Measurements from ENCODE around the gene RIMBP2.

The RIMBP2 gene

DNA sequence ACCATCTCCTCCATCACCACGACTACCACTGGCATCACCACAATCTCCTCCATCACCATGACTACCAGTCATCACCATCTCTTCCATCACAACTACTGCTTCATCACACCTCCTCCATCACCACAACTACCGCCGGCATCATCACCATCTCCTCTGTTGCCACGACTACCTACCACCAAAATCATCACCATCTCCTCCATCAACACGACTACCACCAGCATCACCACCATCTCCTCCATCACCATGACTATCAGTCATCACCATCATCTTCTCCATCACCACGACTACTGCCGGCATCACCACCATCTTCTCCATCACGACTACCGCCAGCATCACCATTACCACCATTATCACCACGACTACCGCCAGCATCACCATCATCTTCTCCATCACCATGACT lies 89.5 kb downstream of the RIMBP2 start:
- no peak overlapping the region for H3K4me3 ChIP-seq (ENCODE audit: low read depth, low read length)
- no peak for DNase-seq (ENCODE audit: low read depth)
- TF ChIP-seq, protein P1, sequence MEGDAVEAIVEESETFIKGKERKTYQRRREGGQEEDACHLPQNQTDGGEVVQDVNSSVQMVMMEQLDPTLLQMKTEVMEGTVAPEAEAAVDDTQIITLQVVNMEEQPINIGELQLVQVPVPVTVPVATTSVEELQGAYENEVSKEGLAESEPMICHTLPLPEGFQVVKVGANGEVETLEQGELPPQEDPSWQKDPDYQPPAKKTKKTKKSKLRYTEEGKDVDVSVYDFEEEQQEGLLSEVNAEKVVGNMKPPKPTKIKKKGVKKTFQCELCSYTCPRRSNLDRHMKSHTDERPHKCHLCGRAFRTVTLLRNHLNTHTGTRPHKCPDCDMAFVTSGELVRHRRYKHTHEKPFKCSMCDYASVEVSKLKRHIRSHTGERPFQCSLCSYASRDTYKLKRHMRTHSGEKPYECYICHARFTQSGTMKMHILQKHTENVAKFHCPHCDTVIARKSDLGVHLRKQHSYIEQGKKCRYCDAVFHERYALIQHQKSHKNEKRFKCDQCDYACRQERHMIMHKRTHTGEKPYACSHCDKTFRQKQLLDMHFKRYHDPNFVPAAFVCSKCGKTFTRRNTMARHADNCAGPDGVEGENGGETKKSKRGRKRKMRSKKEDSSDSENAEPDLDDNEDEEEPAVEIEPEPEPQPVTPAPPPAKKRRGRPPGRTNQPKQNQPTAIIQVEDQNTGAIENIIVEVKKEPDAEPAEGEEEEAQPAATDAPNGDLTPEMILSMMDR (IDR thresholded peaks at IDR 0.05; ENCODE audit: insufficient read depth, low read depth, low read length, missing control alignments): no peak

- TF ChIP-seq, protein P1 (IDR thresholded peaks at IDR 0.05; ENCODE audit: insufficient read depth, low read depth, low read length, missing control alignments): no peak
These were observed 90.9 kb downstream of the RIMBP2 start for GRCh38 chr12:130625201-130625600.

GRCh38 chr12:130622803-130623202 lies 93.3 kb downstream of the RIMBP2 start:
- TF ChIP-seq, protein P1 (IDR thresholded peaks at IDR 0.05; ENCODE audit: insufficient read depth, low read depth, low read length, missing control alignments): no peak
- no peak overlapping the region for H3K4me3 ChIP-seq (ENCODE audit: low read depth, low read length)
- no peak for DNase-seq (ENCODE audit: low read depth)

More at GRCh38 chr12:130625201-130625600, 90.9 kb downstream of the RIMBP2 start:
- H3K4me3 ChIP-seq (ENCODE audit: low read depth, low read length): no peak overlapping the region
- no peak for DNase-seq (ENCODE audit: low read depth)

GRCh38 chr12:130621696-130622298 lies 94.3 kb downstream of the RIMBP2 start:
- TF ChIP-seq, protein P1 (IDR thresholded peaks at IDR 0.05; ENCODE audit: insufficient read depth, low read depth, low read length, missing control alignments): no peak
- DNase-seq (ENCODE audit: low read depth): no peak
- no peak overlapping the region for H3K4me3 ChIP-seq (ENCODE audit: low read depth, low read length)

- H3K4me3 ChIP-seq (ENCODE audit: low read depth, low read length): no peak overlapping the region
- TF ChIP-seq, protein P1 (IDR thresholded peaks at IDR 0.05; ENCODE audit: insufficient read depth, low read depth, low read length, missing control alignments): no peak
- DNase-seq (ENCODE audit: low read depth): no peak
These were observed 95.3 kb downstream of the RIMBP2 start for GRCh38 chr12:130620756-130621155.

DNA sequence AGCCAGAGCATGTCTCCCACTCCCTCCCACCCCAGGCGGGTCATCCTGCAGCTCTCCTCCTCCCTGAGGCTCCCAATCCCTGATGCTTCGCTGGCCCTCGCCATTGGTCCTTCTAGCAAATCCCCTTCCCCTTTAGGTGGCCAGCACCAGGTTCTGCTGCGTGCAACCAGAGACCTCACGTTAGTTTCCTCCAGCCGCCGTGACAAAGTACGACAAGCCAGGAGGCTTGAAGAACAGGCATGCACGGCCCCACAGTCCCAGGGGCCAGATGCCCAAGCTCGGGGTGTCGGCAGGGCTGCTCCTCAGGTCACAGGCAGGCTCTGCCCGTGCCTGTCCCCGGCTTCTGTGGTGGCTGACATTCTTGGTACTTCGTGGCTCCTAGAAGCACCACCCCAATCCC lies 95.8 kb downstream of the RIMBP2 start:
- DNase-seq (ENCODE audit: low read depth): no peak
- TF ChIP-seq, protein P1 (IDR thresholded peaks at IDR 0.05; ENCODE audit: insufficient read depth, low read depth, low read length, missing control alignments): no peak
- no peak overlapping the region for H3K4me3 ChIP-seq (ENCODE audit: low read depth, low read length)

- H3K4me3 ChIP-seq (ENCODE audit: low read depth, low read length): no peak overlapping the region
- DNase-seq (ENCODE audit: low read depth): peak; percentile 3
- TF ChIP-seq, protein P1 (IDR thresholded peaks at IDR 0.05; ENCODE audit: insufficient read depth, low read depth, low read length, missing control alignments): no peak
These were observed 96.6 kb downstream of the RIMBP2 start for GRCh38 chr12:130619385-130620001.

All from GM12865 (cell line).